Measurements from ENCODE around the gene NT5C1B. TPM values are rescaled to one million over a fixed set of nuclear protein-coding genes. Genes with fewer than 3 reads are reported as not detected.

NT5C1B gene
- total and polyA plus RNA-seq, 2 experiments from 2014 or later, result not detected

DNA sequence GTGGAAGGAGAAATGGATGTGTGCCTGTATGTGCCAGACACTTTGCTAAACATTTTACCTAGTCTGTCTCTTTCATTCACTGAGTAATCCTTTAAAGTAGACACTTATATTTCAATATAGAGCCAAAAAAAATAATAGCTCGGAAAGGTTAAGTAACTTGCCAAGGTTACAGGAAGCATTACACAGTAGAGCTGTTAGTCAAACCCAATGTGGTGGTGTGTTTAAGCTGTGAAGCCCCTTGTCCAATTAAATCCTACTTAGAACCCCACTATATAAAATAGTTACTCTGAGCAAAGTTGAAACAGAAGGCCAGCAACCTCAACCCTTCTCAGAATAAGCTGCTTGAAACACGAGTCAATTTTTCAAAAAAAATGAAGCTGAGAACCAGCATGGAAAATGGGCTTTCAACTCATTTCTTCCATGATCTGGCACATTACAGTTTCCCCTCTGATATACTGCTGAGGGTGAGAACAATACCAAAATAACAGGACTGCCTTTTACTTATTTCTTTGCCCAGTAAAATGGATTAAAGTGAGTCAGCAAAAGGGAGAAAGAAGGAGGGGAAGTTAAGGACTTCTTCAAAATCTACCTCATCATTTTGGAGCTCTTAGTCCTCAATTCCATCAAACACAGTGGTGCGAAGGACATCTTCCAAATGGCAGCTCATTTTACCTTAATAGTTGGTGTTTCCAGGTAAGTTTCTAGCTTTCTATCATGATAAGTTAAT is 36.9 kb downstream of the NT5C1B start:
- TF ChIP-seq STAT1 (IDR thresholded peaks at IDR 0.05; ENCODE audit: unreplicated experiment) (no peak), CREB1 (CRISPR knock-in tag; IDR thresholded peaks at IDR 0.05; ENCODE audit: low read depth) (no peak), EZH2phosphoT487 (IDR thresholded peaks at IDR 0.05; ENCODE audit: unreplicated experiment) (no peak), EZH2 (IDR thresholded peaks at IDR 0.05; ENCODE audit: low read depth, unreplicated experiment) (no peak), ZNF114 (CRISPR knock-in tag; IDR thresholded peaks at IDR 0.05) (no peak), JUNB (IDR thresholded peaks at IDR 0.05; ENCODE audit: unreplicated experiment) (no peak), ZNF331 (CRISPR knock-in tag; IDR thresholded peaks at IDR 0.05; ENCODE audit: low read depth) (no peak), POLR2AphosphoS5 (IDR thresholded peaks at IDR 0.05; ENCODE audit: low read depth) (no peak), NANOG (IDR thresholded peaks at IDR 0.05; ENCODE audit: borderline replicate concordance) (no peak)
- TF ChIP-seq, protein P1, sequence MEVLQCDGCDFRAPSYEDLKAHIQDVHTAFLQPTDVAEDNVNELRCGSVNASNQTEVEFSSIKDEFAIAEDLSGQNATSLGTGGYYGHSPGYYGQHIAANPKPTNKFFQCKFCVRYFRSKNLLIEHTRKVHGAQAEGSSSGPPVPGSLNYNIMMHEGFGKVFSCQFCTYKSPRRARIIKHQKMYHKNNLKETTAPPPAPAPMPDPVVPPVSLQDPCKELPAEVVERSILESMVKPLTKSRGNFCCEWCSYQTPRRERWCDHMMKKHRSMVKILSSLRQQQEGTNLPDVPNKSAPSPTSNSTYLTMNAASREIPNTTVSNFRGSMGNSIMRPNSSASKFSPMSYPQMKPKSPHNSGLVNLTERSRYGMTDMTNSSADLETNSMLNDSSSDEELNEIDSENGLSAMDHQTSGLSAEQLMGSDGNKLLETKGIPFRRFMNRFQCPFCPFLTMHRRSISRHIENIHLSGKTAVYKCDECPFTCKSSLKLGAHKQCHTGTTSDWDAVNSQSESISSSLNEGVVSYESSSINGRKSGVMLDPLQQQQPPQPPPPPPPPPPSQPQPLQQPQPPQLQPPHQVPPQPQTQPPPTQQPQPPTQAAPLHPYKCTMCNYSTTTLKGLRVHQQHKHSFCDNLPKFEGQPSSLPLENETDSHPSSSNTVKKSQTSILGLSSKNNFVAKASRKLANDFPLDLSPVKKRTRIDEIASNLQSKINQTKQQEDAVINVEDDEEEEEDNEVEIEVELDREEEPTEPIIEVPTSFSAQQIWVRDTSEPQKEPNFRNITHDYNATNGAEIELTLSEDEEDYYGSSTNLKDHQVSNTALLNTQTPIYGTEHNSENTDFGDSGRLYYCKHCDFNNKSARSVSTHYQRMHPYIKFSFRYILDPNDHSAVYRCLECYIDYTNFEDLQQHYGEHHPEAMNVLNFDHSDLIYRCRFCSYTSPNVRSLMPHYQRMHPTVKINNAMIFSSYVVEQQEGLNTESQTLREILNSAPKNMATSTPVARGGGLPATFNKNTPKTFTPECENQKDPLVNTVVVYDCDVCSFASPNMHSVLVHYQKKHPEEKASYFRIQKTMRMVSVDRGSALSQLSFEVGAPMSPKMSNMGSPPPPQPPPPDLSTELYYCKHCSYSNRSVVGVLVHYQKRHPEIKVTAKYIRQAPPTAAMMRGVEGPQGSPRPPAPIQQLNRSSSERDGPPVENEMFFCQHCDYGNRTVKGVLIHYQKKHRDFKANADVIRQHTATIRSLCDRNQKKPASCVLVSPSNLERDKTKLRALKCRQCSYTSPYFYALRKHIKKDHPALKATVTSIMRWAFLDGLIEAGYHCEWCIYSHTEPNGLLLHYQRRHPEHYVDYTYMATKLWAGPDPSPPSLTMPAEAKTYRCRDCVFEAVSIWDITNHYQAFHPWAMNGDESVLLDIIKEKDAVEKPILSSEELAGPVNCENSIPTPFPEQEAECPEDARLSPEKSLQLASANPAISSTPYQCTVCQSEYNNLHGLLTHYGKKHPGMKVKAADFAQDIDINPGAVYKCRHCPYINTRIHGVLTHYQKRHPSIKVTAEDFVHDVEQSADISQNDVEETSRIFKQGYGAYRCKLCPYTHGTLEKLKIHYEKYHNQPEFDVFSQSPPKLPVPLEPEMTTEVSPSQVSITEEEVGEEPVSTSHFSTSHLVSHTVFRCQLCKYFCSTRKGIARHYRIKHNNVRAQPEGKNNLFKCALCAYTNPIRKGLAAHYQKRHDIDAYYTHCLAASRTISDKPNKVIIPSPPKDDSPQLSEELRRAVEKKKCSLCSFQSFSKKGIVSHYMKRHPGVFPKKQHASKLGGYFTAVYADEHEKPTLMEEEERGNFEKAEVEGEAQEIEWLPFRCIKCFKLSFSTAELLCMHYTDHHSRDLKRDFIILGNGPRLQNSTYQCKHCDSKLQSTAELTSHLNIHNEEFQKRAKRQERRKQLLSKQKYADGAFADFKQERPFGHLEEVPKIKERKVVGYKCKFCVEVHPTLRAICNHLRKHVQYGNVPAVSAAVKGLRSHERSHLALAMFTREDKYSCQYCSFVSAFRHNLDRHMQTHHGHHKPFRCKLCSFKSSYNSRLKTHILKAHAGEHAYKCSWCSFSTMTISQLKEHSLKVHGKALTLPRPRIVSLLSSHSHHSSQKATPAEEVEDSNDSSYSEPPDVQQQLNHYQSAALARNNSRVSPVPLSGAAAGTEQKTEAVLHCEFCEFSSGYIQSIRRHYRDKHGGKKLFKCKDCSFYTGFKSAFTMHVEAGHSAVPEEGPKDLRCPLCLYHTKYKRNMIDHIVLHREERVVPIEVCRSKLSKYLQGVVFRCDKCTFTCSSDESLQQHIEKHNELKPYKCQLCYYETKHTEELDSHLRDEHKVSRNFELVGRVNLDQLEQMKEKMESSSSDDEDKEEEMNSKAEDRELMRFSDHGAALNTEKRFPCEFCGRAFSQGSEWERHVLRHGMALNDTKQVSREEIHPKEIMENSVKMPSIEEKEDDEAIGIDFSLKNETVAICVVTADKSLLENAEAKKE (CRISPR knock-in tag; IDR thresholded peaks at IDR 0.05), result no peak
- TF ChIP-seq, protein P2, sequence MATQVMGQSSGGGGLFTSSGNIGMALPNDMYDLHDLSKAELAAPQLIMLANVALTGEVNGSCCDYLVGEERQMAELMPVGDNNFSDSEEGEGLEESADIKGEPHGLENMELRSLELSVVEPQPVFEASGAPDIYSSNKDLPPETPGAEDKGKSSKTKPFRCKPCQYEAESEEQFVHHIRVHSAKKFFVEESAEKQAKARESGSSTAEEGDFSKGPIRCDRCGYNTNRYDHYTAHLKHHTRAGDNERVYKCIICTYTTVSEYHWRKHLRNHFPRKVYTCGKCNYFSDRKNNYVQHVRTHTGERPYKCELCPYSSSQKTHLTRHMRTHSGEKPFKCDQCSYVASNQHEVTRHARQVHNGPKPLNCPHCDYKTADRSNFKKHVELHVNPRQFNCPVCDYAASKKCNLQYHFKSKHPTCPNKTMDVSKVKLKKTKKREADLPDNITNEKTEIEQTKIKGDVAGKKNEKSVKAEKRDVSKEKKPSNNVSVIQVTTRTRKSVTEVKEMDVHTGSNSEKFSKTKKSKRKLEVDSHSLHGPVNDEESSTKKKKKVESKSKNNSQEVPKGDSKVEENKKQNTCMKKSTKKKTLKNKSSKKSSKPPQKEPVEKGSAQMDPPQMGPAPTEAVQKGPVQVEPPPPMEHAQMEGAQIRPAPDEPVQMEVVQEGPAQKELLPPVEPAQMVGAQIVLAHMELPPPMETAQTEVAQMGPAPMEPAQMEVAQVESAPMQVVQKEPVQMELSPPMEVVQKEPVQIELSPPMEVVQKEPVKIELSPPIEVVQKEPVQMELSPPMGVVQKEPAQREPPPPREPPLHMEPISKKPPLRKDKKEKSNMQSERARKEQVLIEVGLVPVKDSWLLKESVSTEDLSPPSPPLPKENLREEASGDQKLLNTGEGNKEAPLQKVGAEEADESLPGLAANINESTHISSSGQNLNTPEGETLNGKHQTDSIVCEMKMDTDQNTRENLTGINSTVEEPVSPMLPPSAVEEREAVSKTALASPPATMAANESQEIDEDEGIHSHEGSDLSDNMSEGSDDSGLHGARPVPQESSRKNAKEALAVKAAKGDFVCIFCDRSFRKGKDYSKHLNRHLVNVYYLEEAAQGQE (IDR thresholded peaks at IDR 0.05; ENCODE audit: unreplicated experiment), result no peak
- TF ChIP-seq, protein P3, sequence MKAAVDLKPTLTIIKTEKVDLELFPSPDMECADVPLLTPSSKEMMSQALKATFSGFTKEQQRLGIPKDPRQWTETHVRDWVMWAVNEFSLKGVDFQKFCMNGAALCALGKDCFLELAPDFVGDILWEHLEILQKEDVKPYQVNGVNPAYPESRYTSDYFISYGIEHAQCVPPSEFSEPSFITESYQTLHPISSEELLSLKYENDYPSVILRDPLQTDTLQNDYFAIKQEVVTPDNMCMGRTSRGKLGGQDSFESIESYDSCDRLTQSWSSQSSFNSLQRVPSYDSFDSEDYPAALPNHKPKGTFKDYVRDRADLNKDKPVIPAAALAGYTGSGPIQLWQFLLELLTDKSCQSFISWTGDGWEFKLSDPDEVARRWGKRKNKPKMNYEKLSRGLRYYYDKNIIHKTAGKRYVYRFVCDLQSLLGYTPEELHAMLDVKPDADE (IDR thresholded peaks at IDR 0.05), result no peak
- TF ChIP-seq, protein P4, sequence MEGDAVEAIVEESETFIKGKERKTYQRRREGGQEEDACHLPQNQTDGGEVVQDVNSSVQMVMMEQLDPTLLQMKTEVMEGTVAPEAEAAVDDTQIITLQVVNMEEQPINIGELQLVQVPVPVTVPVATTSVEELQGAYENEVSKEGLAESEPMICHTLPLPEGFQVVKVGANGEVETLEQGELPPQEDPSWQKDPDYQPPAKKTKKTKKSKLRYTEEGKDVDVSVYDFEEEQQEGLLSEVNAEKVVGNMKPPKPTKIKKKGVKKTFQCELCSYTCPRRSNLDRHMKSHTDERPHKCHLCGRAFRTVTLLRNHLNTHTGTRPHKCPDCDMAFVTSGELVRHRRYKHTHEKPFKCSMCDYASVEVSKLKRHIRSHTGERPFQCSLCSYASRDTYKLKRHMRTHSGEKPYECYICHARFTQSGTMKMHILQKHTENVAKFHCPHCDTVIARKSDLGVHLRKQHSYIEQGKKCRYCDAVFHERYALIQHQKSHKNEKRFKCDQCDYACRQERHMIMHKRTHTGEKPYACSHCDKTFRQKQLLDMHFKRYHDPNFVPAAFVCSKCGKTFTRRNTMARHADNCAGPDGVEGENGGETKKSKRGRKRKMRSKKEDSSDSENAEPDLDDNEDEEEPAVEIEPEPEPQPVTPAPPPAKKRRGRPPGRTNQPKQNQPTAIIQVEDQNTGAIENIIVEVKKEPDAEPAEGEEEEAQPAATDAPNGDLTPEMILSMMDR (conservative IDR thresholded peaks at IDR 0.05; ENCODE audit: low read depth in 2 of 2), result no peak
- DNase-seq (ENCODE audit: low spot score) (no peak), ATAC-seq (no peak)
- H3K4me2 ChIP-seq, result no peak overlapping the region
- no peaks in the 10 kb centered on the region; the same call in 1 of the 2 replicates for H3K36me3 ChIP-seq (ENCODE audit: insufficient read depth)
- H3K9me2 ChIP-seq (ENCODE audit: insufficient read depth), result no peaks in the 10 kb centered on the region
- H2AFZ ChIP-seq, result no peak overlapping the region
- no peaks in the 10 kb centered on the region for H3K27me3 Mint-ChIP-seq (ENCODE audit: insufficient read depth, low read depth, poor library complexity)
- H3K36me3 Mint-ChIP-seq (ENCODE audit: low read depth), result peaks cover 12% of the 10 kb centered on the region; the same call in 2 of the 3 replicates
- H3K79me2 ChIP-seq (replicated peaks; ENCODE audit: insufficient read depth), result peaks cover 29% of the 10 kb centered on the region
- H3K4me1 Mint-ChIP-seq, result peaks cover 10% of the 10 kb centered on the region; the same call in 2 of the 3 replicates
- H3K27ac Mint-ChIP-seq, result 0 out of 2 replicates have a peak overlapping the region, but pooled peaks have one; percentile 39
- H3K4me3 ChIP-seq, result no peak overlapping the region
- H4K20me1 ChIP-seq (replicated peaks; ENCODE audit: insufficient read depth), result 0 out of 2 replicates have a peak, but pooled peaks cover 8% of the 10 kb centered on the region
- H3K27me3 ChIP-seq (ENCODE audit: insufficient read depth), result no peaks in the 10 kb centered on the region
- H3K4me1 ChIP-seq (ENCODE audit: insufficient read depth), result 0 out of 2 replicates have a peak, but pooled peaks cover 2% of the 10 kb centered on the region
- no peaks in the 10 kb centered on the region for H3K9me3 Mint-ChIP-seq
- no peak overlapping the region for H3K4me3 Mint-ChIP-seq
- H3K27ac ChIP-seq (ENCODE audit: low read depth), result no peak overlapping the region; the same call in 1 of the 2 replicates
- no peaks in the 10 kb centered on the region for H3F3A ChIP-seq (replicated peaks; ENCODE audit: low read depth)
